HG02852 (cell line): ENCODE measurements around the gene ZDHHC6.
"Not testable (repeated sequence)": the region's sequence is repeated elsewhere in the genome, so short reads cannot be mapped to it uniquely, and the experiment has no call there.

ENCODE experiments used
- ATAC-seq: cut with Tn5 transposase; IDR thresholded peaks from one replicate; pipeline ENCODE4 v1.9.1; 2021; ENCODE audit warnings: mild to moderate bottlenecking, moderate library complexity; ENCODE audit not compliant: unreplicated experiment

ZDHHC6 gene

DNA sequence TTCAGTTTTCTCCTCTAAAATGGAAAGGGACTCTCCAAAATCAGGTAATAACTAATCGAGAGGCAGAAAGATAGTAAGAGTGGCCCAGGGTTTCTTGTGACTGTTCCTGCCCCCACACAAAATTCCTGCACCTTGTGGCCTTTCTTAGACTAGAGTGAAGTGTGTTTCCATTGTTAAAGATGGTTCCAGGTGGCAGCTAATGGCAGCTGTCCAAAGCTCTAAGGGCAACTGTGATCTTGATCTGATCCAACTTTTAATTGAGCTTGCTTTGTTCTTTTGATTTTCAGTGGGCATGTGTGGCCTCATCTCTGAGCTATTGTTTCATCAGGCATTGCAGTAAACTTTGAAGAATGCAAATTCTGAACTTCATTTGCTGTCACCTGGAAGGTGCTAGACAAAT is 53.4 kb downstream of the ZDHHC6 start:
- ATAC-seq = no peak

DNA sequence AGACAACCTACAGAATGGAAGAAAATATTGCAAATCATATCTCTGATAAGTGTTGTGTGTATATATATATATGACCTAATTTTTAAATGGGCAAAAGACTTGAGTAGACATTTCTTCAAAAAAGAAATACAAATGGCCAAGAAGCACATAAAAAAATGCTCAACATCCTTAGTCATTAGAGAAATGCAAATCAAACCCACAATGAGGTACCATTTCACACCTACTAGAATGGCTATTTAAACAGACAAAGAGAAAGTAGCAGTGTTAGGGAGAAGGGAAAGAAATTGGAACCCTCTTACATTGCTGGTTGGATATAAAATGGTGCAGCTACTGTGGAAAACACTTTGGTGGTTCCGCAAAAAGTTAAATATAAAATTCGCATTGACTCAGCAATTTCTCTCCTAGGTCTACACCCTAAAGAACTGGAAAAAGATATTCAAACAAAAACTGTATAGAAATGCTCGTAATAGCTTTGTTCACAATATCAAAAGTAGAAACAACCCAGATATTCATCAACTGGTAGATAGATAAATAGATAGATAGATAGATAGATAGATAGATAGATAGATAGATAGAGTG is 56.5 kb downstream of the ZDHHC6 start:
- ATAC-seq = no peak

DNA sequence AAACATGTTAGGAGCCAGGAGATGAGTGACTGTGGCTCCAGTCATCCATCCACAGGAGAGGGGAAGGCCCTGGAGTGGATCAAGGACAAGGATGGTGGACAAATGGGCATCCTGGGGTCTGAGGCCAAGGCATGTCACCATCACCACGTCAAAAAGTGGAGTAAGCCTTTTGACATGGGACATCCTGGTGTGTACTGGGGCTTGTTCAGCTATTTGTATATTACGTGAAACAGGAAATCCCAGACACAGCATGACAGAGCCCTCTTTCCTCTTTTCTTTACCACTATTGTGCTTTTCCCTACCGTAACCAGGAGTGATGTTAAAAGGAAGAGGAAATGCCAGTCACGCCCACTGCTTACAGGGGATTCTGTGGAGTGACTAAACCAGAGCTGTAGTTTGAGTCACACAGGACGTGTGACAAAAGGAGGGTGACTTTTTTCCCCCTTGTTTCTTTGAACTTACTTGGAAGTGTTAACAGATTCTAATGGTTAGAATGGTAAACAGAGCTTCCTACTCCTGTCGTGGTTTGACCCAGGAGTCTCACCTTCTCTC is 57.4 kb downstream of the ZDHHC6 start:
- ATAC-seq = peak; percentile 83

DNA sequence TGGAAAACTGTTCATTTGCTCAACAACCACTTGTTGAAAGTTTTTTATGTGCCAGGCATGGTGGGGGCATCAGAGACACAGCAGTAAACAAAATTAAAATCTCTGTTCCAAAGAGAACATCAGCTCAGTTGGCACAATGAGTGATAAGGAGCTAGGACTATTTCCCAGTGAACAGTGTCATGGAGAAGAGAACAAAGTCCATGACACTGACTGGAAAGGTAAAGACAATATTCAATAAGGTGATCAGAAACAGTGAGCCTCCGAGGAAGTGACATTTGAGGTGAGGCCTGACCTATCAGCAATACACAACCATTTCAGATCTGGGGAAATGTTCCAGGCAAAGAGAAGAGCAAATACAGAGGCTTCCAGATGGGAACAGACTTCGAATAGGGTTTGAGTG is 58.2 kb downstream of the ZDHHC6 start:
- no peak for ATAC-seq

DNA sequence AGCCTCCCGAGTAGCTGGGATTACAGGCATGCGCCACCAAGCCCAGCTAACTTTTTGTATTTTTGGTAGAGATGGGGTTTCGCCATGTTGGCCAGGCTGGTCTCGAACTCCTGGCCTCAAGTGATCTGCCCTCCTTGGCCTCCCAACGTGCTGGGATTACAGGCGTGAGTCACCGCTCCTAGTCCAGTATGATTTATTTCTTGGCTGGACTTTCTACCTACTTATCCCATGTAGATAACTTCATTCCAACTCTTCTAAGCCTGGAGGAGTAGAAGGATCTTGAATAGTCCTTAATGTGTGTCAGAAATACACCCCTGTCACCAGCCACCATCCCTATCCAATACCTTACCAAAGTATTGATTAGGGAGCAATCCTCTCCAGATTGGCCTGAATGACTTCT is 58.7 kb downstream of the ZDHHC6 start:
- not testable (repeated sequence) for ATAC-seq

DNA sequence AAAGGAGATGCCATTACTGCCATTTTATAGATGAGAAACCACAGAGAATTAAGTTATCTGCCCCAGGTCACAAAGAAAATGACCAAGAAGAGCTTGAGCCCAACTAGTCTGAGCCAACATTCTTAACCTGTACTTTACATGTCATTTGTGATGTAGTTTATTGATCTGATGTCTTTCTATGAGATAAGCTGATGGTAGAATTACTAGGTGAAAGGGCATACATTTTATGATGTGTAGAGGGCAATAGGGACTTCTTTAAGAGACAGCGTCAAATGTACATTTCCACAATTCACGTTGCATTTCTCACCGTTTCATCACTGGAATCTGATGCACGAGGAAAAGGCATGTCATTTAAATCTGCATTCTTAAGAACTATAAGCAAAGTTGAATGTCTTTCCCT is 61.5 kb downstream of the ZDHHC6 start:
- ATAC-seq = no peak

DNA sequence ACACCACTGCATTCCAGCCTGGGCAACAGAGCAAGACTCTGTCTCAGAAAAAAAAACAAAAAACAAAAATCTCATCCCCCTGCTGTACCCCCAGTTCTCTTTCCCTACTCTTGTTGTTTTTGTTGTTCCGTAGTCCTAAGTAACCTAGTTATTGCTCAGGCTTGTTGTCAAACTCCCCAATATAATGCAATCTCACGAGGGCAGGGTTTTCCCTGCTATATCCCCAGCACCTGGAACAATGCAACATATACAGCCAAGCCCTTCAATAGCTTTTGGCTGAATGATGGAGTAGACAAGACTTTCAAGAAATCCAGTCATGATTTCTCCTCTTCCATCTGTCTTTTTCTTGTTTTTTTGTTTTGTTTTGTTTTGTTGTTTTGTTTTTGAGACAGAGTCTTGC is 62.6 kb downstream of the ZDHHC6 start:
- ATAC-seq = no peak

DNA sequence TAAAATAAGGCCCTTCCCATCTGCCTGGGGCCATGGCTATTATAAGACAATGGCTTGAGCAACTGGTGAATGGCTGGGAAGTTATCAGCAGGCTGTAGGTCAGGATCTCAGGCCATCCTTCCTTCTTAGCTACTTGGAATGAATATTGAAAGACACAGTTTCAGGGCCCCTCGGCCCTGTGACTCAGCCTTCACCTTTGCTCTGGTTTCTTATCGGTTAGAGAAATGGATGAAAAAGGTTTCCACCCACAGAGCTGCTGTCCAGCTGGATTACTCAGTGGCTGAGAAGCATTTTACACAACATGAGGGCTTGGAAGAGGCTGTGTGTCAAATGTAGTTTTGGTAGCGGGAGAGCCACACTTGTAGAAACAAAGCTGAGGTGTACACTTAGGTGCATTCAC is 63.4 kb downstream of the ZDHHC6 start:
- ATAC-seq = no peak

DNA sequence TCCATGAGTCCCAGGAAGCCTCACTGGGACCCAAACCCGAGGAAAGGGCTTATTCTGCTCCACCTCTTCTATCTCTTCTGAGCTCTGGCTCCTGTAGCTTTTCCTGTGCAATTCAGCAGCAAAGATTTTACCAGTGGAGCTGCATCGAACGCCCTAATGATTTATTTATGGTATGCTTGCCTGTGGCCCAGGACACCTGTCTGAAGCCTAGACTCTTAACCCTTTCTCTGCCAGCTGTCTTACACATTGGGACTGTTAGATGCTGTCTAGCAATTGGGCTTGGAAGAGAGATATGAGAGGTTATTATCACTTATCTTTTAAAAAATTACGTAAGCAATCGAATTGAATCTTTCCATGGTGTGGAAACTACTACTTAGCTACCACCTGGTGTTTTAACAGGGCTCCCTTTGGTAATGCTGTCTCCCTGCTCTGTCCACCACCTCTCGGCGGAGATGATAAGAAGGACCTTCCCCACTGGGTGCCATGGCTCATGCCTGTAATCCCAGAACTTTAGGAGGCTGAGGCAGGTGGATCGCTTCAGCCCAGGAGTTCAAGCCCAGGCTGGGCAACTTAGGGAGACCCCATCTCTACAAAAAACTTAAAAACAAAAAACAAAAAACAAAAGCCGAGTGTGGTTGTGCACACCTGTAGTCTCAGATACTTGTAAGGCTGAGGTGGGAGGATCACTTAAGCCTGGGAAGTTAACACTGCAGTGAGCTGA is 64.0 kb downstream of the ZDHHC6 start:
- ATAC-seq = no peak
